Keratinocyte (primary cell): ENCODE measurements around the gene SFTPB. TPM values are rescaled to one million over a fixed set of nuclear protein-coding genes. Genes with fewer than 3 reads are reported as not detected.

Source experiments
- DNase-seq: peaks from one replicate; pipeline ENCODE4 v3.0.0-alpha.2; 2011; ENCODE audit warnings: low read depth, missing footprints, low spot score
- FAIRE-seq: peaks from 2 replicates; lab custom pipeline; 2011; peaks lifted over from hg19 to GRCh38; lab: Jason Lieb, UNC
- H2AFZ ChIP-seq: 2 replicates; pipeline ENCODE4 v1.6.0; 2012; ENCODE audit warnings: low read length, control low read depth, inconsistent platforms; ENCODE audit not compliant: control insufficient read depth
- H3K27ac ChIP-seq: 2 replicates; pipeline ENCODE4 v1.5.1; 2011; ENCODE audit warnings: low read length; ENCODE audit not compliant: control insufficient read depth, insufficient read depth
- H3K27me3 ChIP-seq: 3 replicates; pipeline ENCODE4 v1.6.0; 2011; ENCODE audit warnings: low read length; ENCODE audit not compliant: control insufficient read depth, insufficient read depth; ENCODE audit errors: extremely low read depth
- H3K36me3 ChIP-seq, 2 experiments: 2 replicates in 1 of 2; 3 replicates in 1 of 2; pipeline ENCODE4 v1.5.1; 2011; ENCODE audit warnings: low read length in 2 of 2, mild to moderate bottlenecking in 1 of 2; ENCODE audit not compliant: control insufficient read depth in 2 of 2, insufficient read depth in 2 of 2; ENCODE audit errors: extremely low read depth in 1 of 2
- H3K4me1 ChIP-seq: 3 replicates; pipeline ENCODE4 v1.5.1; 2011; ENCODE audit warnings: low read length; ENCODE audit not compliant: control insufficient read depth, insufficient read depth; ENCODE audit errors: extremely low read depth
- H3K4me2 ChIP-seq: 3 replicates; pipeline ENCODE4 v1.6.0; 2011; ENCODE audit warnings: low read depth, low read length; ENCODE audit not compliant: control insufficient read depth, insufficient read depth; ENCODE audit errors: extremely low read depth
- H3K4me3 ChIP-seq, 3 experiments: fragments of 200-600 bp in 1 of 3; sonication (generic) in 1 of 3; 2 replicates in 2 of 3; 3 replicates in 1 of 3; pipeline ENCODE4 v1.5.1; 2011 to 2016; ENCODE audit warnings: low read length in 3 of 3, mild to moderate bottlenecking in 3 of 3, control low read depth in 2 of 3, inconsistent platforms in 1 of 3, low read depth in 1 of 3, mixed read lengths in 1 of 3, mixed run types in 1 of 3, moderate library complexity in 1 of 3; ENCODE audit not compliant: control insufficient read depth in 2 of 3, insufficient read depth in 2 of 3; ENCODE audit errors: extremely low read depth in 1 of 3
- H3K79me2 ChIP-seq: 2 replicates; pipeline ENCODE4 v1.6.0; 2012; ENCODE audit warnings: low read length; ENCODE audit not compliant: control insufficient read depth, insufficient read depth
- H3K9ac ChIP-seq: 3 replicates; pipeline ENCODE4 v1.6.0; 2011; ENCODE audit warnings: low read length; ENCODE audit not compliant: control insufficient read depth, insufficient read depth; ENCODE audit errors: extremely low read depth
- H3K9me1 ChIP-seq: 3 replicates; pipeline ENCODE4 v1.6.0; 2011; ENCODE audit warnings: low read length; ENCODE audit not compliant: control insufficient read depth, insufficient read depth; ENCODE audit errors: extremely low read depth
- H3K9me3 ChIP-seq: 2 replicates; pipeline ENCODE4 v1.5.1; 2012; ENCODE audit warnings: low read depth, low read length; ENCODE audit not compliant: control insufficient read depth
- H4K20me1 ChIP-seq: 3 replicates; pipeline ENCODE4 v1.6.0; 2011; ENCODE audit warnings: low read length; ENCODE audit not compliant: control insufficient read depth, insufficient read depth; ENCODE audit errors: extremely low read depth
- EZH2 ChIP-seq: IDR thresholded peaks from one replicate; pipeline ENCODE4 v1.6.1; 2012; ENCODE audit warnings: inconsistent platforms, mild to moderate bottlenecking, low read length, moderate library complexity
- dilution Hi-C: fragments of 300-500 bp; cut with MboI; formaldehyde crosslinking; loops from one replicate; pipeline ENCODE4 v1.7.0; 2020; ENCODE audit warnings: low sequenced_read_pairs; ENCODE audit not compliant: extremely low pct_ligation_motif_present
- polyA minus RNA-seq, 3 experiments: library from RNA; depleted of rRNA, polyadenylated mRNA; stranded (reverse); fragments of >200 nt; gene quantifications; 1 replicate in 1 of 3; 2 replicates in 1 of 3; 3 replicates in 1 of 3; pipeline ENCODE4 v1.2.3, GENCODE V29; 2011
- polyA plus RNA-seq, 5 experiments: library from polyadenylated mRNA; depleted of rRNA in 3 of 5; stranded (reverse) in 3 of 5; stranded (forward) in 1 of 5; unstranded in 1 of 5; fragments of >200 nt; gene quantifications; 1 replicate in 1 of 5; 2 replicates in 3 of 5; 3 replicates in 1 of 5; pipeline versions ENCODE4 v1.2.1 to v1.2.3, GENCODE V29; 2011 to 2012; ENCODE audit warnings: missing spikeins in 2 of 5, low read depth in 1 of 5, low replicate concordance in 1 of 5
- TF ChIP-seq, protein P1 (sequence below), 3 experiments: IDR thresholded peaks in 1 of 3; conservative IDR thresholded peaks in 1 of 3; optimal IDR thresholded peaks in 1 of 3; 2 replicates in 2 of 3; 3 replicates in 1 of 3; pipeline versions ENCODE3 to v1.5.1; 2011; ENCODE audit warnings: low read length in 3 of 3, mild to moderate bottlenecking in 3 of 3, moderate library complexity in 2 of 3, control low read depth in 1 of 3, inconsistent platforms in 1 of 3; ENCODE audit not compliant: insufficient read depth in 2 of 3; ENCODE audit errors: extremely low read depth in 1 of 3

Gene SFTPB
- not detected in 3 replicates for polyA plus RNA-seq
- polyA plus RNA-seq (2011; ENCODE audit: low read depth): not detected
- not detected in 2 replicates for polyA plus RNA-seq (2011; cell fraction: cytosol; rRNA removed)
- not detected in 2 replicates for polyA plus RNA-seq (2011; cell fraction: nucleus; rRNA removed)
- polyA plus RNA-seq (2012; ENCODE audit: low replicate concordance): not detected in 2 replicates
- polyA minus RNA-seq: not detected in 3 replicates
- polyA minus RNA-seq (2011; cell fraction: cytosol; rRNA and poly(A)+ RNA removed): not detected
- not detected in 2 replicates for polyA minus RNA-seq (2011; cell fraction: nucleus; rRNA and poly(A)+ RNA removed)

DNA sequence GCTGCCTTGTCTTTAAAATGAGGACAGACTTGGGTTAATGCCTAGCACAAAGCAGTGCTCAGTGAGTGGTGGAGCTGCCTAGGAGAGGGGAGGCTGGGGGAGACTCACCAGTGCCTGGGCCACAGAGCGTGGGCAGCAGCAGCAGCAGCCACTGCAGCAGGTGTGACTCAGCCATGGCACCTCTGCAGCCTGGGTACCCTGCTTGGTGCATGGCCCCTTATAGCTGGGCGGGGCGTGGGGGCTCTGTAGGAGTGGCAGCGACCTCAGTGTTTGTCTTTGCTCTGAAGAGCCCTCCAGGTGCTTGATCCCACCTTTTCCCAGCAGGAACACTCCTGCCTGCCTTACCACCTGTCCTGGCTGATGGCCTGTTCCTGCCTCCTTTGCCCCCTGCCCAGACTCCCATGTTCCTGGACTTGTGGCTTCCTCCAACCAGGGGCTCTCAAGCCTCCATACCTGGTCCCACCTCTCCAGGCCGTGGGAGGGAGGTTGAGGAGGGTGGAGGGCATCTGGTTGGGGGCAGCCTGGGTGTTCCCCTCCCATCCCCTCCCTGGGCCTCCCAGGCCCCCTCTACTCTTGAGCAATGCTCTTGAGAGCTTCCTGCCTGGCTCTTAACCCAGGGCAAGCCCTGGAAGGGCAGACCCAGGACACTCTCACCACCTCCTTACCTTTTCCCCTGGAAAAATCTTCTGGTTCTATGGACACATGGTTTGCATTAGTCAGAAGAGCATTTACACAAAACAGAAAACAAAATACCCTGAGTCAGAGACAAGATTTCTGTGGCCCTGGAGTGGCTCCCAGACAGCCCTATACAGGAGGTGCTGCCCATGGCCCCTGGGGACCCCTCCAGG, at the start of gene SFTPB:
TSS of gene SFTPB (minus strand) at position 191 of the 848 bp plus-strand sequence. CDS start at position 175, 16 bp downstream.
- Histone ChIP-seq H3K27ac (no peak within 1 kb of the TSS), H3K9me3 (no peaks in the 10 kb centered on the region), H3K27me3 (no peaks in the 10 kb centered on the region), H3K9ac (no peak within 1 kb of the TSS), H2AFZ (no peak within 1 kb of the TSS), H3K9me1 (no peaks in the 10 kb centered on the region), H3K4me2 (no peak within 1 kb of the TSS), H3K4me3 (no peak within 1 kb of the TSS), H3K36me3 (no peaks in the 10 kb centered on the region), H4K20me1 (no peaks in the 10 kb centered on the region), H3K4me1 (no peaks in the 10 kb centered on the region), H3K79me2 (no peaks in the 10 kb centered on the region)
- FAIRE-seq (no peak), DNase-seq (no peak)
- TF ChIP-seq, protein P1, sequence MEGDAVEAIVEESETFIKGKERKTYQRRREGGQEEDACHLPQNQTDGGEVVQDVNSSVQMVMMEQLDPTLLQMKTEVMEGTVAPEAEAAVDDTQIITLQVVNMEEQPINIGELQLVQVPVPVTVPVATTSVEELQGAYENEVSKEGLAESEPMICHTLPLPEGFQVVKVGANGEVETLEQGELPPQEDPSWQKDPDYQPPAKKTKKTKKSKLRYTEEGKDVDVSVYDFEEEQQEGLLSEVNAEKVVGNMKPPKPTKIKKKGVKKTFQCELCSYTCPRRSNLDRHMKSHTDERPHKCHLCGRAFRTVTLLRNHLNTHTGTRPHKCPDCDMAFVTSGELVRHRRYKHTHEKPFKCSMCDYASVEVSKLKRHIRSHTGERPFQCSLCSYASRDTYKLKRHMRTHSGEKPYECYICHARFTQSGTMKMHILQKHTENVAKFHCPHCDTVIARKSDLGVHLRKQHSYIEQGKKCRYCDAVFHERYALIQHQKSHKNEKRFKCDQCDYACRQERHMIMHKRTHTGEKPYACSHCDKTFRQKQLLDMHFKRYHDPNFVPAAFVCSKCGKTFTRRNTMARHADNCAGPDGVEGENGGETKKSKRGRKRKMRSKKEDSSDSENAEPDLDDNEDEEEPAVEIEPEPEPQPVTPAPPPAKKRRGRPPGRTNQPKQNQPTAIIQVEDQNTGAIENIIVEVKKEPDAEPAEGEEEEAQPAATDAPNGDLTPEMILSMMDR (optimal IDR thresholded peaks at IDR 0.05 in 1 of 3, IDR thresholded peaks at IDR 0.05 in 1 of 3, conservative IDR thresholded peaks at IDR 0.05 in 1 of 3; ENCODE audit: extremely low read depth in 1 of 3, insufficient read depth in 2 of 3, low read length in 3 of 3): no peak
- no peak for TF ChIP-seq EZH2
- dilution Hi-C loops: no loop called here

- Histone ChIP-seq H4K20me1 (peaks cover 3% of the 10 kb centered on the region), H3K79me2 (no peaks in the 10 kb centered on the region), H3K9ac (no peak overlapping the region), H3K4me1 (no peaks in the 10 kb centered on the region), H2AFZ (no peak overlapping the region), H3K9me3 (no peaks in the 10 kb centered on the region), H3K9me1 (no peaks in the 10 kb centered on the region), H3K36me3 (no peaks in the 10 kb centered on the region), H3K27ac (no peak overlapping the region), H3K4me2 (no peak overlapping the region), H3K4me3 (no peak overlapping the region), H3K27me3 (peaks cover 5% of the 10 kb centered on the region)
- FAIRE-seq (no peak), DNase-seq (no peak)
- TF ChIP-seq, protein P1 (optimal IDR thresholded peaks at IDR 0.05 in 1 of 3, IDR thresholded peaks at IDR 0.05 in 1 of 3, conservative IDR thresholded peaks at IDR 0.05 in 1 of 3; ENCODE audit: extremely low read depth in 1 of 3, insufficient read depth in 2 of 3, low read length in 3 of 3): no peak
- no peak for TF ChIP-seq EZH2
- dilution Hi-C loops: loop anchor here (25.0 kb wide), 1 partner anchor 95 kb away; no protein-coding TSS in a partner anchor
Observed at GRCh38 chr2:85717308-85718008, 49.5 kb upstream of the SFTPB start.
